HS-5 (cell line): Measurements from ENCODE around the gene RCBTB1.
"Not testable (repeated sequence)": the region's sequence is repeated elsewhere in the genome, so short reads cannot be mapped to it uniquely, and the experiment has no call there.

Experiments
- DNase-seq: peaks from one replicate; pipeline ENCODE4 v3.0.0-alpha.2; 2012; ENCODE audit warnings: low read depth

Gene RCBTB1

DNA sequence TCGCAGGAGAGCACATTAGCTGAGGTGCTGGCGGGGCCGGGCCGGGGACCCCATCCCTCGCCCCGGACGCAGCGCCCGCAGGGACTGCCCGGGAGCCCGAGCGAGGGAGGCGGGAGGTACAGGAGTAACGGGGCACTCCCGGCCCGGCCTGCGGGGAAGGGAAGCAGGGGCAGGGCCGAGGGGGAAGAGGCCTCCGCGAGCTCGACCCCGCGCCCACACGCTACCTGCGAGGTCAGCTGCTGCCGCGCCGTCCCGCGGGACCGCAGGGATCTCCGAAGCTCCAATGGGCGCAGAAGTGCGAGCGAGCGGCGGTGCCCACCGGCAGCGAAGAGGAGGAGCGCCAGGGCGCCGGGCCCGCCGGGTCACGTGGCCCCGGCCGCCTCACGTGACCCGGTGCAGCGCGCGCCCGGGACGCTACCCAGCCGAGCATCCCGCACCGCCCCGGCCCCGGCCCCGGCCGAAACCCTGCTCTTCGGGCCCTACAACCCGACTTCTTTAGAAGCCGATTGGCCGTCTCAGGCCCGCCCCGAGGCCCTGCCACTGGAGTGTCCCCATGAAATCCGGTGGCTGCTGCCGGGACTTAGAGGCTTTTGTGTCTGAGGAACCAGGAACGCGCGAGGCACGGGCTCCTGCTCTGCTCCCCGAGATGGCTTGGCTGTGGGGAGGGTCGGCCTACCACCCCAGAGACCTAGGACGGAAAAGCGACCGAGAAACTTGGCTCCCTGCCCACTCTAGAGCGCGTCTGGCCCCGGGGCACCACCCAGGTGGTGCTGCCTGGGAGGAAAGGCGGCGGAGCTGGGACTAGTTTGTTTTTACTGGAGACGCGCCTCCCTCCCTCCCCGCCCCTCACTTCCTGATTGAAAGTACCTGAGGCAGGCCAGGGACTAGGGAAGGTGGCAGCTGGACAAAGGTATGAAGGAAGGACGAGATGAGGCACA lies at the start of gene RCBTB1:
TSS of gene RCBTB1 (minus strand) at position 339 of the 938 bp plus-strand sequence. CDS start 18,279 bp downstream, outside the sequence.
- no peak for DNase-seq

DNA sequence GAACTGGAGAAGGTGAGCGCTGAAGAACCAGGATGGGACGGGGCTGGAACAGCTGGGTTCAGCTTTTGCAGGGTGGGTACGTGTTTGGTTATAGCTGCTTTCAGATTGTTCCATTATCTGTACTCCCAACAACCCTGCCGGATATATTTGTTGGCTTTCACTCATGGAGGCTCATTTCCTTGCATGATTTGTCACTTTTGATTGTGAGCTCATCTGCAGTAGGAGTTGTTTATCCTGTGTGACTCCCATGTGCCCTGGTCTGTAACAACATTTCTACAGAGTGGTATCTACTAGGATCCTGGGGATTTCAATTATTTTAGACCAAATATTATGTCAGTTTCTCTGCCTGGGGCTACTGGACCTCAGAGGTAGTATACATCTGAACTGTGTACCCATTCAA lies 48.4 kb upstream of the RCBTB1 start:
- no peak for DNase-seq

DNA sequence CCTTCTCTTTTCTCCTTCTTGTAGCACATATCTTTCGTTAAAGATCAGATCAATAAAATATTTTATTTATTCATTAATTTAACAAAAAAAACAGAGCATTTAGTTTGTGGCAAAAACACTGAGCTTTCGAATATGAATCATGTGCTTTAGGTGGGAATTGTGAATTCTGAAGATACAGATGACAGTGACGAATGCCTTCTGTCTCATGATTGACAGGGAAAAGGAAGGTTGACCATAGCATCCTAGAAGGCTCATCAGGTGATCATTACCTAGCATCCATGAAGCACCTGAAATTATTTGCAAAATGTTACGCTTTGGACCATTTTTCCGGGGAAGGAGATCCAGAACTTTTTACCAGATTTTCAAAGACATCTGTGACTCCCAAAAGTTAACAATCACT lies 46.8 kb upstream of the RCBTB1 start:
- DNase-seq: no peak

DNA sequence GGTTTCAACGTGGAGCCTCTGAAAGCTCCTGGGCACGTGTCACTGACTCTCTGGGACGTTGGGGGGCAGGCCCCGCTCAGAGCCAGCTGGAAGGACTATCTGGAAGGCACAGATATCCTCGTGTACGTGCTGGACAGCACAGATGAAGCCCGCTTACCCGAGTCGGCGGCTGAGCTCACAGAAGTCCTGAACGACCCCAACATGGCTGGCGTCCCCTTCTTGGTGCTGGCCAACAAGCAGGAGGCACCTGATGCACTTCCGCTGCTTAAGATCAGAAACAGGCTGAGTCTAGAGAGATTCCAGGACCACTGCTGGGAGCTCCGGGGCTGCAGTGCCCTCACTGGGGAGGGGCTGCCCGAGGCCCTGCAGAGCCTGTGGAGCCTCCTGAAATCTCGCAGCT lies 45.2 kb upstream of the RCBTB1 start:
- DNase-seq: no peak

DNA sequence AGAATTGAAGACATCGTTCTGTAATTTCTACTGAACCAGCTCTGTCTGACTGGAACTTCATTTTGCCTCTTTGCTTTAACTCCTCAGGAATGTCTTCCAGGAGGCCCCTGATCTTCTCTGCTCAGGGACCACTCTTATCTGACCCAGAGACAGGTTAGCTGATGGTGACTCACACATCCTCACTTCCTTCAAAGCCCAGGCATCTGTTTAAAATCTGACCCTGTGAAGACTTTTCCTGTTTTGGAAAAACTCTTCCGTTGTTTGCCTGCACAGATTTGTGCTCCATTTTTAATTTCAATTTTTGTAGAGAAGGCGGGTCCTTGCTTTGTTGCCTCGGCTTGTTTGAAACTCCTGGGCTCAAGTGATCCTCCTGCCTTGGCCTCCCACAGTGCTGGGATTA lies 44.6 kb upstream of the RCBTB1 start:
- no peak for DNase-seq

DNA sequence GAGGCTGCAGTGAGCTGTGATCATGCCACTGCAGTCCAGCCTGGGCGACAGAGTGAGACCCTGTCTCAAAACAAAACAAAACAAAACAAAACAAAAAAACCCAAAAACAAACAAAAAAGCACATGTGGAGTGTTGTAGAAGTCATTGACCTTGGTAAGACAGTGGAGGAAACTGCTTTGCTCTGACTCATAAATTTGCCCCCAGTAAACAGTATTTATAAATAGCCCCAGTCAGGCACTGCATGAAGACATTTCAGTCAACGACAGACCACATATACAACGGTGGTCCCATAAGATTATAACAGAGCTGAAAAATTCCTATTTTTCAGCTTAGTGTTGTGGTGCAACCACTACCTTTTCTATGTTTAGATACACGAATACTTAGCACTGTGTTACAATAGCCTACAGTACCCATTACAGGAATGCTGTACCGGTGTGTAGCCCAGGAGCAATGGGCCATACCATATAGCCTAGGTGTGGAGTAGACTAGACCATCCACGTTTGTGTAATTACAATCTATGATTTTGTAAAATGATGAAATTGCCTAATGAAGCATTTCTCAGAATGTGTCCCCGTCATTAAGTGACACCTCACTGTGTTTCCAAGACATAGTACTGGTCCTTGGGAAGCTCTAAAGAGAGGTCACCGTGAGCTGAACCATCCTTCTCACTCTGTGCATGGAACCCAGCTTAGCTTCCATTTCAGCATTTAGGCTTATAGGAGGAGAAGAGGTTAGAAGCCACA lies 44.0 kb upstream of the RCBTB1 start:
- no peak for DNase-seq

DNA sequence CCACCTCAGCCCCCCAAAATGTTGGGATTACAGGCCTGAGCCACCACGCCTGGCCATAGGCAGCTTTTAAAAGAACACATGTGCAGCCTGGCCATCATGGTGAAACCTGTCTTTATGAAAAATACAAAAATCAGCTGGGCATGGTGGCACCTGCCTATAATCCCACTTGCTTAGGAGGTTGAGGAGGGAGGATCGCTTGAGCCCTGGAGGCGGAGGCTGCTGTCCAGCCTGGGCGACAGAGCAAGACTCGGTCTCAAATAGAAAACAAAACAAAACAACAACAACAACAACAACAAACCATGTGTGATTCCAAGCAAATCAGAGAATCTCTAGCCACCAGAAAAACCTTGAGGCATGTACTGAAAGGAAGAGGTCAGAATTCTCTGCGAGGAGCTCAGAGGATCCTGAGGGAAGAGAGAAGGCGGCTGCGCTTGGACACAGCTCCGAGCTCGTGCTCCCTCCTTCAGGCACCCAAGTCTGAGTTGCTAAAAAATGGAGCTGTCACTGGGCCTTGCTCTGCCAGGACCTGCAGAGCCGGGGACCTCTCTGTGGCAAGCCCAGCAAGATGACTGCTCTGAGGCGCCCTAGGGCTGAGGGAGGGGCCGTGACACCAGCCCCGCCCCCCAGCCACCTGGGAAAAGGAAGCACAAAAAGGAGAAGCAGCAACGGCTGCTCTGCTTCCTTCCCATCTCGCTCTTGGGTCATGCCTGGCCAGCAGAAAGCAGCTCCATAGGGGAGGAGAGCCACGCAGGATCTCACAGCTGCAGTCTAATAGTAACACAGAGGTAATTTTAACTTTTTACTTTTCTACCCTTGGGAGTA lies 42.7 kb upstream of the RCBTB1 start, which contains the start of gene ARL11:
TSS of gene ARL11 (plus strand) at position 677 of the 822 bp plus-strand sequence. CDS start 1,941 bp downstream, outside the sequence.
- no peak for DNase-seq

DNA sequence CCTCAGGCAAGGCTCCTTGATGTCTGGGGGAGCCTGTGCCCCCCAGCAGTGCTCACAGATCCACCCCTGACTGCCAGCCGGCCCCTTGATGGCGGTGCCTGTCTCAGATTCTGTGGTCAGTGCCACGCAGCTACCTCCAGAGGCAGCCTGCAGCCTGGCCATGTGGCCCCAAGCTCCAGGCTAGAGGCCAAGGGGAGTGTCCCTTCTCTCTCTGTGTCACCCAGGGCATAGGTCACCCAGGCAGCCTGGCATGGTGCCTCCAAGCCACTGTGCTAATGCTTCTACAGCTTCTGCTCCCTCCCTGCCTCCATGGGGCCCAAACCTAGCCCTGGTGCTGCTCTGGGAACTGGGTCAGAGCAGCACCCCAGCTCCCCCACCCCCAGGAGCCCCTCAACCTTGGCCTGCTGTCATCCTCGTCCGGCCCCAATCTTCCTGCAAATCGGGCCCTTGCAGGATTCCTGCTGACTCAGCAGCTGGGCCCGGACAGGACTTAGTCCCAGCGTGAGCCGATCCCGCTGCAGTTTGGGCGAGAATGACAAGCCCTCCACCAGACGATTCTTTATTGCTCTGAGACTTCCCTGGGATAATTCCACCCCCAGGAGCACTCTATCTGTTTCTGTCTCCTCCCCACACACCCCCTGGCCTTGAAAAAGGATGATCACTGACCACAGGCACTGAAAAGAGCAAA lies 40.2 kb upstream of the RCBTB1 start:
- no peak for DNase-seq

DNA sequence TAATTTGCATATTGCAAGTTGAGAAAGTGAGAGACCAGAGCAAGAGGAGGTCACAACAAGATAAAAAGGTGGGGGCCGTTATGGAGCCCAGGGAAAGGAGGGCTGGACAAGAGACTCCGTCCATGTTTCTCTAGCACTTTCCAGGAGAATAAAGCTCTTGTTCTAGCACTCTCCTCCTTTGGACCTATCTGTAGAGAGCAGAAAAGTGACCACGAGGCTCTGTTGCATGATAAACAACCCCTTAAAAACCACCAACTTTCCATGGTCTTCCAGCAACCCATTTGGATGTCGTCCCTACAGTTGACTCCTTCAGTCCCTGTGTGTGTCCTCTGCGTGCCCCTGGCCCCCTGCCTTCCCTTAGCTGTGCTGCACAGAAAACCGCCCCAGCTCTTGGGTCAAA lies 38.9 kb upstream of the RCBTB1 start:
- no peak for DNase-seq

DNA sequence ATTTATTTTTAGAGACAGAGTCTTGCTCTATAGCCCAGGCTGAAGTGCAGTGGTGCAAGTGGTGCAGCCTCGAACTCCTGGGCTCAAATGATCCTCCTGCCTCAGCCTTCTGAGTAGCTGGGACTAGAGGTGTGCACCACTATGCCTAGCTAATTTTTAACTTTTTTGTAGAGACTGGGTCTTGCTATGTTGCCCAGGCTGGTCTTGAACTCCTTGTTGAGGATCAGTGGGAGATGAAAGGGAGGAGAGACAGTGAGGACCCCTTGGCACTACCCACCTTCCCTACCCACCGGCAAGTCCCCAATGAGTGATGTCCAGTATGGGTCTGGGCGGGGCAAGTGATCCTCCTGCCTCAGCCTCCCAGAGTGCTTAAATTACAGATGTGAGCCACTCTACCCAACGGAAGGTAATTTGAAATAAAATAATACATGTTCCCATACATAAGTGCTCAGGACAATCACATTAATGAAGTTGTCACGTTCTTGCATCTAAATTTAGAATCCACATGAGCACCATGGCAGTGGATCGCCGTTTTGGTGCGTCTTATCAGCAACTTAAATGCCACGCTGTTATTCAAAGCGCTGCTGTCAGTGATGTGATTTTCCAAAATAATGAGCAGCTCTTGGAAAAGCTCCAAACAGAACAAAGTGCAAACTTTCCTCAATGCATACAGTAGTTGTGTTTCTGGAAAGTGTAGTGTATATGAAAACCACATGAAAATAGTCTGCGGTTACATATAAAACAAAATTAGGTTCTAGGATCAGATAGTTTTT lies 37.0 kb upstream of the RCBTB1 start:
- no peak for DNase-seq

DNA sequence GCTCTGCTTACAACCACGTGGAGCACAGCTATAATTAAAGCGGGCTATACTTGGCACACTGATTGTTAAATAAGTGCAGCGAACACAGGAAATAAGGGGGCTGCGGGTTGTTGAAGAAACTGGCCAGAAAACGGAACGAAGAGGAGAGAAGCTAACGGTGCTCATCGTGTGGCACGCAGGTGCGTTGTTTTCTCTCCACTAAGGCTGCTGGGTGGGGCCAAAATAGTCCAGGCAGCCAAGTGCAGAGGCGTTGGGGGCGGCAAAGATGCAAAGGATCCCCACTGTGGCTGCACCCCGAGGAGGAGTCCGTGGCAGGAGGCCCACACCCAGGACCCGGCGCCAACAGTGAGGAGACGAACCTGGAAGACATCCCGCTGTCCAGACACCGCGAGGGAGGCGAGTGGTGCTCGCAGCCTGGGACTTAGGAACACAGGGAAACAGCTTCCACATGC lies 34.8 kb upstream of the RCBTB1 start:
- DNase-seq: no peak

DNA sequence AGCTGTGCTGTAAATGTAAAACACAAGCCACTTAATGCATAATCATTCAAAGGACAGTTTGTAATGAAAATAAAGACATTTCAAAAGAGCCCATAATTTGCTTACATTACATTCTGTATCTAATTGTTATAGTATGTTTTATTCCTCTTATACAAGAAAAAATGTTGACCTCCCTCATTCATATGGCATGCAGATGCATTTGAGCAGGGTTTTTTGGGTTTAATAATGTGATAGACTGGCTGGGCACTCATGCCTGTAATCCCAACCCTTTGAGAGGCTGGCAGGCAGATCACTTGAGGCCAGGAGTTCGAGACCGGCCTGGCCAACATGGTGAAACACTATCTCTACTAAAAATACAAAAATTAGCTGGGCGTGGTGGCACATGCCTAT lies 31.3 kb upstream of the RCBTB1 start:
- no peak for DNase-seq

DNA sequence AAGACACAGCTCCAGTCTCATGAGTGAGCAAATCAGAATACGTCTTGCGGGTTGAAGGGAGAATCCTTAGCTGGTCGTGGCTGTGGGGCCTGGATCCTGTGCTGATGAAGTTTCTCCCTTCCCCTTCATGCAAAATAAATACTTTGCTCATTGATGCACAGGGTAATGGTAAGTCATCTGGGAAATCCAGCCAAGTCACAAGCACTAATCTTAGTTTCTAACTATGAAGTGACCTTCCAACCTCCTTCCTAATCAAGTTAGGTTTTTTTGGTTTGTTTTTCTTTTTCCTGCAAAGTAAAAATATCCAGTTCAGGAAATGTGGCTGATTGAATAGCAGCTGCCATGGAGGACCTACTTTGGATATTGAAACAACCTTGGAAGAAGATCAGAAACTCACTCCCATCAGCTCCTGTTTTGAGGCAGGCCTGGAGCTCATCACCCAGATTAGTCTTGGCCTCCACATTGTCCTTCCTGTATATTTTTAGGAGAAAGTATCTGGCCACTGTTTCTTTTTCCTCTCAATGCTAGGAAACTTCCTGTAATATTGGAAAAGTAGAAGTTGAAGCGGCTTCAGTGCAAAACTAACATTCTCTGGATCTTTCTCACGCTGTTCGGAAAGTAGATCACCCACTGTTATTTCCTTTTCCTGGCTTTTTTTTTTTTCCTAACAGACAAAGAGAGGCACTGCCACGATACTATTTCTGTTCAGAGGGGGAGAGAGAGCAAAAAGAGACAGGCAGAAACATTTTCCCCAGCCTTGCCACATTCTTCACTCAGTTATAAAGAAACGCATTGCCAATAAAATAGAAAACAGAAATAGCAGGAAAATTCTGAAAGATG lies 30.7 kb upstream of the RCBTB1 start:
- no peak for DNase-seq

DNA sequence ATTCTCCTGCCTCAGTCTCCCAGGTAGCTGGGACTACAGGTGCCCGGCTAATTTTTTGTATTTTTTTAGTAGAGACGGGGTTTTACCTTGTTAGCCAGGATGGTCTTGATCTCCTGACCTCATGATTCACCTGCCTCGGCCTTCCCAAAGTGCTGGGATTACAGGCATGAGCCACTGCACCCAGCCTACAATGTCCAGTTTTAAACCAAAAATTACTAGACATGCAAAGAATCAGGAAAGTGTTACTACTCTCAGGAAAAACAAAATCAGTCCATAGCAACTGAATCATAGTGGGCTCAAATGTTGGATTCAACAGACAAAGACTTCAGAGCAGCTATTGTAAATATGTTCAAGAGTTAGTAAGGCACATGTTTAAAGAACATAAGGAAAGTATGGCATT lies 26.7 kb upstream of the RCBTB1 start:
- not testable (repeated sequence) for DNase-seq

DNA sequence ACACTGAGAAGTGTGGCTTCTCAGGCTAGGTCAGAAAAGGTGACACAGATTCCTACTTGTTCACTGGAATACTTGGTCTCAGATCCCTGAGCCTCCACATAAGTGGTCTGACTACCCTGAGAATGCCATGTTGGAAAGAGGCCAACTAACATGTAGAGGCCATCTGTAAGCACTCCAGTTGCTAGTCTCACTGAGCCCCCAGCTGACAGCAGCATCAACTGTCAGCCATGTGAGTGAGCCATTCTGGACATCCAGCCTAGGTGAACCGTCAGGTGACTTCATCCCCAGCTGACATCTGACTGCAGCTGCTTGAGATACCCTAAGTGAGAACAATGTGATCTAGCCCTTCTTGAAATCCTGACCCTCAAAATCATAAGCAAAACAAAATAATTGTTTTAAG lies 24.8 kb upstream of the RCBTB1 start:
- DNase-seq: no peak

DNA sequence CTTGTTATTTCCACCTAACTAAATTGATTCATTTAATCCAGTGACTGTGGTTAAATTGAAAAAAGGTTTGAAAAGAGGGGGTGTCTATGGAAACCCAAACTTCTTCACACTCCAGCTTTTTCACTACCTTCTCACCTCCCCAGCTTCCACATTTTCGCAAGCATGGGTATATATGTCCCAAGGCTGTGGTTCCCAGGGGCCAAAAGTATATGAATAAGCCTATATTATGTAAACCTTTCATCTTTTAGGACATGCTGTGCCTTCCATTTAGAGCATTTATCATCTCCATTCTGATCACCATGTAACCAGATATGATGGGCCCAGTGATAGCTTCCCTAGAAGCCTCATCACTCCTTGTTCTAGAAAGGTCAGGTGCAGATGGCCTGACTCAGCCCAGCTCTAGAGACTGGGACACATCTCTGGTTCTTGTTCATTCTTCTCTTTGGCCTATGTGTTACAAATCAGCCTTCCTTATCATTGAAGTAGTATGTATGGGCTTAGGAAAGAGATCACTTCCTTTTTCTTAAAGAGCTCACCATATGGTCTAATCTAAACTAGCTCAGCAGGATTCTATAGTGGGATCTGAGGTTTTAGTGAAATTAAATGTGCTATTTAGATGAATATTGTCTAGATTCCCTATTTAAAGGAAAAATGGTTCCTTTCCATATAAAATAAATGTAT lies 23.4 kb upstream of the RCBTB1 start:
- no peak for DNase-seq

DNA sequence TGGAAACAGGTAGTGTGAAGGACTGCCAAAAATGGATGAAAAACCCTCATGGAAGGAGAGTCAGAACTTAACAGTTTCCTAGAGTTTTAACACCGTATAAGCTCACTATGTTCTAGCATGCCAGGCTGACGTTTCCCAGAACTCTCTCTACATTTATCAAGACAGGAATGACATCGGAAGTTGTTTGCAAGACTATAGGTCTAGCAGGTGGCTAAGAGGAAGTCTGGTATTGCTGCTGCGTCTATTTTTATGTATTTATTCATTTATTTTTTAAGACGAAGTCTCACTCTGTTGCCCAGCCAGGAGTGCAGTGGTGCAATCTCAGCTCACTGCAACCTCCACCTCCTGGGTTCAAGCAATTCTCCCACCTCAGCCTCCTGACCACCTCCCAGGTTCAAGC lies 22.4 kb upstream of the RCBTB1 start:
- no peak for DNase-seq

DNA sequence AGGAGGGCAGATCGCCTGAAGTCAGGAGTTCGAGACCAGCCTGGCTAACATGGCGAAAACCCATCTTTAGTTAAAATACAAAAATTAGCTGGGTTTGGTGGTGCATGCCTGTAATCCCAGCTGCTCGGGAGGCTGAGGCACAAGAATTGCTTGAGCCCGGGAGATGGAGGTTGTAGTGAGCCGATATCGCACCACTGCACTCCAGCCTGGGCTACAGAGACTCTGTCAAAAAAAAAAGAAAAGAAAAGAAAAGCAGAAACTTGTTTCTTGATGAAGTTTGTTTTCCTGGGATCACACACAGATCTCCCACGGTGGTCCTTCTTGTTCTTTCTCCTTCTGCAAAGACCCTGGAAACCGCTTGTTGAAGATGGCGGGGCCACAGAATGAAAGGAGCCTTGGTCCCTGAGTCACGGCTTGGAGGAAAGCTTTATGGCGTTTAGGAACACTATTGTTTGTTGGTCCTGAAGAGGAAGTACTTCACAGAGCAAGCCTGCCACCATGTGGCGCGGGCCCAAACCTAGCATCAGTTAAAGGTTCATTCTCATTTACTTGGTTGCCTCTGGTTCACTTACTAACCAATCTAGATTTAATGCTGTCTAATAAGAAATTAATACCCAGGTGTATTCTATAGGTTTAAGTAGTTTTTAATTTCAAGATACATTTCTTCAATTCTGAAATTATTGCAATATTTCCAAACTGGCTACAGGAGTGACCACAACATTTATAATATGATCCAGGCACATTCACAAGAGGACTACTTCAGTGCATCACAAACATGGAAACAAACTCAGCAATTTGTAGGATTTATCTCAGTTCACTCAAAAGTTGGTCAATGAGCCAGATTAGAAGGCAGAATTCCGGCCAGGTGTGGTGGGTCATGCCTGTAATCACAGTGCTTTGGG lies 21.6 kb upstream of the RCBTB1 start:
- peak; percentile 36 for DNase-seq
